Endodermal cell (in vitro differentiated cells): Measurements from ENCODE around the gene KCNB1. TPM values are rescaled to one million over a fixed set of nuclear protein-coding genes. Genes with fewer than 3 reads are reported as not detected.

Experiments used
- DNase-seq: peaks from one replicate; pipeline ENCODE4 v3.0.0-alpha.2; 2017
- H3K27ac ChIP-seq: 2 replicates; pipeline ENCODE4 v1.5.1; 2013; ENCODE audit warnings: mild to moderate bottlenecking, low read depth, low read length, moderate library complexity
- H3K27me3 ChIP-seq: 2 replicates; pipeline ENCODE4 v1.6.1; 2013; ENCODE audit warnings: mild to moderate bottlenecking, low read length, moderate library complexity; ENCODE audit not compliant: insufficient read depth, control insufficient read depth, poor library complexity, severe bottlenecking
- H3K36me3 ChIP-seq: 2 replicates; pipeline ENCODE4 v1.7.0; 2013; ENCODE audit warnings: mild to moderate bottlenecking, low read length, moderate library complexity; ENCODE audit not compliant: control insufficient read depth, insufficient read depth
- H3K4me1 ChIP-seq: one replicate; pipeline ENCODE4 v1.7.0; 2013; ENCODE audit warnings: low read length; ENCODE audit not compliant: control insufficient read depth, insufficient read depth
- H3K4me3 ChIP-seq: 2 replicates; pipeline ENCODE4 v1.5.1; 2013; ENCODE audit warnings: mild to moderate bottlenecking, low read length, moderate library complexity
- H3K9ac ChIP-seq: 2 replicates; pipeline ENCODE4 v1.6.1; 2013; ENCODE audit warnings: mild to moderate bottlenecking, low read length, moderate library complexity; ENCODE audit not compliant: poor library complexity, severe bottlenecking; ENCODE audit errors: extremely low read depth
- H3K9me3 ChIP-seq: 2 replicates; pipeline ENCODE4 v1.6.1; 2013; ENCODE audit warnings: mild to moderate bottlenecking, low read length, moderate library complexity; ENCODE audit not compliant: control insufficient read depth
- H3K27ac Mint-ChIP-seq: 2 replicates; pipeline ENCODE4 v1.8.0; 2020; ENCODE audit warnings: mixed read lengths
- H3K27me3 Mint-ChIP-seq: 2 replicates; pipeline ENCODE4 v1.8.0; 2021; ENCODE audit warnings: mild to moderate bottlenecking, mixed read lengths; ENCODE audit not compliant: insufficient read depth
- H3K36me3 Mint-ChIP-seq: 2 replicates; pipeline ENCODE4 v1.8.0; 2020; ENCODE audit warnings: low read depth, mixed read lengths
- H3K4me1 Mint-ChIP-seq: 2 replicates; pipeline ENCODE4 v1.8.0; 2020; ENCODE audit warnings: mixed read lengths
- H3K4me3 Mint-ChIP-seq: 2 replicates; pipeline ENCODE4 v1.8.0; 2020; ENCODE audit warnings: mild to moderate bottlenecking, moderate library complexity, mixed read lengths
- H3K9me3 Mint-ChIP-seq: 2 replicates; pipeline ENCODE4 v1.8.0; 2020; ENCODE audit warnings: mild to moderate bottlenecking, mixed read lengths
- WGBS, 2 experiments: methylation state at CpG; one replicate each; pipeline versions ENCODE4 v1.1.5 to v1.1.7; 2013; ENCODE audit warnings: missing lambda C conversion rate in 2 of 2, mixed read lengths in 1 of 2; ENCODE audit not compliant: insufficient coverage in 1 of 2, insufficient read length in 1 of 2; 5-methylcytosine and 5-hydroxymethylcytosine counted together
- total RNA-seq, 2 donors: library from RNA; stranded (reverse); fragmentation: NEBNext Ultra II Directional in 1 of 2; extraction: Animal tissue kit (Norgen Biotek cat#: 25700) in 1 of 2; gene quantifications; 2 replicates in 1 of 2; 3 replicates in 1 of 2; pipeline ENCODE4 v1.2.1, GENCODE V29; 2021
- TF ChIP-seq, protein P1 (sequence below): fragments of 200-600 bp; sonication (generic); conservative IDR thresholded peaks from 2 replicates; pipeline ENCODE4 v1.5.0; 2021; ENCODE audit warnings: antibody characterized with exemption, mild to moderate bottlenecking

Gene KCNB1
- total RNA-seq, 2 donors from 2014 or later = 0.46 to 0.84 TPM

- Histone ChIP-seq H3K36me3 (no peaks in the 10 kb centered on the region), H3K4me1 (peaks cover 3% of the 10 kb centered on the region), H3K4me3 (no peak overlapping the region), H3K27me3 (no peaks in the 10 kb centered on the region), H3K27ac (no peak overlapping the region), H3K9ac (no peak overlapping the region), H3K9me3 (no peaks in the 10 kb centered on the region)
- TF ChIP-seq, protein P1, sequence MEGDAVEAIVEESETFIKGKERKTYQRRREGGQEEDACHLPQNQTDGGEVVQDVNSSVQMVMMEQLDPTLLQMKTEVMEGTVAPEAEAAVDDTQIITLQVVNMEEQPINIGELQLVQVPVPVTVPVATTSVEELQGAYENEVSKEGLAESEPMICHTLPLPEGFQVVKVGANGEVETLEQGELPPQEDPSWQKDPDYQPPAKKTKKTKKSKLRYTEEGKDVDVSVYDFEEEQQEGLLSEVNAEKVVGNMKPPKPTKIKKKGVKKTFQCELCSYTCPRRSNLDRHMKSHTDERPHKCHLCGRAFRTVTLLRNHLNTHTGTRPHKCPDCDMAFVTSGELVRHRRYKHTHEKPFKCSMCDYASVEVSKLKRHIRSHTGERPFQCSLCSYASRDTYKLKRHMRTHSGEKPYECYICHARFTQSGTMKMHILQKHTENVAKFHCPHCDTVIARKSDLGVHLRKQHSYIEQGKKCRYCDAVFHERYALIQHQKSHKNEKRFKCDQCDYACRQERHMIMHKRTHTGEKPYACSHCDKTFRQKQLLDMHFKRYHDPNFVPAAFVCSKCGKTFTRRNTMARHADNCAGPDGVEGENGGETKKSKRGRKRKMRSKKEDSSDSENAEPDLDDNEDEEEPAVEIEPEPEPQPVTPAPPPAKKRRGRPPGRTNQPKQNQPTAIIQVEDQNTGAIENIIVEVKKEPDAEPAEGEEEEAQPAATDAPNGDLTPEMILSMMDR = no peak
- peaks cover 11% of the 10 kb centered on the region for H3K4me1 Mint-ChIP-seq
- no peak for DNase-seq
- 90 to 93% methylated on average over 8 to 9 of the region's 9 CpGs for WGBS, 2 experiments
- H3K4me3 Mint-ChIP-seq = no peak overlapping the region
- H3K9me3 Mint-ChIP-seq = no peaks in the 10 kb centered on the region
- no peaks in the 10 kb centered on the region for H3K36me3 Mint-ChIP-seq
- no peak overlapping the region for H3K27ac Mint-ChIP-seq
- peaks cover 3% of the 10 kb centered on the region for H3K27me3 Mint-ChIP-seq
These were observed 30.4 kb downstream of the KCNB1 start for GRCh38 chr20:49452011-49452482.

DNA sequence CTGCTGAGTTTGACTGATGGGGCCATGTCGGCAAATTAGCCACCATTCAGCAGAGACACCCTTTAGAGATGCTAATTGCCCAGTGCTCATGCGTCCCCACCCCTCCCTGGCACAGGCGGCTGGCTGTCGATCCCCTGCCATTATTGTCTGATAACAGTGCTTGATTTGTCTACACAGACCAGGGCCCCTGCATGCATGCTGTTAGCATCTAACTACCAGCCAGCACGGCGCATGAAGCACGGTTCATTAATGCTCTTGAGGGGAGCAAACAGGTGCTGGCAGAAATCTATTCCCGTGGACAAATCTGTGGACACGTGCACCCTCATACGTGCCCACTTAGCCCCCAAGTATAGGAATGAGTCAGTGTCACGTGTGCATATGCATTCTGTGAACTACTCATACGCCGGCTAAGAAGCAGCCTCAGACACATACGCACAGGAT is 32.2 kb downstream of the KCNB1 start:
- no peaks in the 10 kb centered on the region for H3K36me3 ChIP-seq
- H3K4me1 ChIP-seq = peaks cover 4% of the 10 kb centered on the region
- Mint-ChIP-seq H3K9me3 (no peaks in the 10 kb centered on the region), H3K27me3 (peaks cover 3% of the 10 kb centered on the region), H3K4me3 (no peak overlapping the region), H3K27ac (no peak overlapping the region), H3K36me3 (no peaks in the 10 kb centered on the region), H3K4me1 (peaks cover 15% of the 10 kb centered on the region)
- H3K27me3 ChIP-seq = no peaks in the 10 kb centered on the region
- no peaks in the 10 kb centered on the region for H3K9me3 ChIP-seq
- no peak overlapping the region for H3K27ac ChIP-seq
- DNase-seq = peak; percentile 63
- TF ChIP-seq, protein P1 = no peak
- 53 to 69% methylated on average over 13 to 14 of the region's 14 CpGs for WGBS, 2 experiments
- H3K9ac ChIP-seq = no peak overlapping the region
- no peak overlapping the region for H3K4me3 ChIP-seq

DNA sequence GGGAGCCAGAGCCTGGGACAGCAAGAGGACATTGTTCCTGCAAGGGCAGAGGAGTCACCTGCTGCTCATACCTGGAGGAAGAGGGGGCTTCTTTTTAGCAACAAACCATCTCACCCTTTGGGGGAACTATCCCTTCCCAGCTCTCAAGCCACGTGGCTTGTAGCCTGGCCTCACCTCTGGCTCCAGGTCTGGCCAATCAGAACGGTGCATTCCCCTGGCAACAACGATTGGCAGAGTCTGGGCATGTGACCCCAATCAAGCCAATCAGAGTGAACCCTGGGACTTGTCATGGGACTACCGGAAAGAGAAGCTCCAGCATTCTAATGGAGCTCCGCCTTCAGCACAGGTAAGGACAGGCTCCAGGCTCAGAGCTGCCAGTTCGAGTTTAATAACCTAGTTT is 33.6 kb downstream of the KCNB1 start:
- Mint-ChIP-seq H3K27me3 (peaks cover 11% of the 10 kb centered on the region), H3K36me3 (no peaks in the 10 kb centered on the region), H3K4me3 (no peak overlapping the region), H3K9me3 (no peaks in the 10 kb centered on the region), H3K4me1 (peaks cover 23% of the 10 kb centered on the region), H3K27ac (no peak overlapping the region)
- Histone ChIP-seq H3K9me3 (no peaks in the 10 kb centered on the region), H3K36me3 (no peaks in the 10 kb centered on the region), H3K9ac (no peak overlapping the region), H3K4me1 (peaks cover 4% of the 10 kb centered on the region), H3K4me3 (no peak overlapping the region), H3K27ac (no peak overlapping the region), H3K27me3 (no peaks in the 10 kb centered on the region)
- peak; percentile 79 for DNase-seq
- 91 to 92% methylated on average over 6 of the region's 6 CpGs for WGBS, 2 experiments
- TF ChIP-seq, protein P1 = no peak
